HepG2 (cell line): Measurements from ENCODE around the gene AFTPH. TPM values are rescaled to one million over a fixed set of nuclear protein-coding genes. Genes with fewer than 3 reads are reported as not detected.

ENCODE experiments used
- ATAC-seq: fragments of 200-7000 bp; cut with Tn5 transposase; 3 replicates; pipeline ENCODE4 v1.9.1; 2020; ENCODE audit warnings: mild to moderate bottlenecking, moderate library complexity
- BruUV-seq: library from RNA; stranded (reverse); fragments of 400-500 nt; replicated peaks from 2 replicates; lab custom pipeline; 2021; lab: Mats Ljungman, UMichigan
- CTCF ChIA-PET: fragments of 300-600 bp; formaldehyde crosslinking; extraction: SDS; loops from one replicate; lab custom pipeline; 2021; ENCODE audit warnings: low total read pairs, inconsistent platforms, low intra/inter-chr PET ratio; lab: Yijun Ruan, JAX
- POLR2A ChIA-PET: fragments of 350-600 bp; sonication (Branson Sonifier 250); formaldehyde crosslinking; loops from one replicate; lab custom pipeline; 2020; ENCODE audit warnings: antibody characterized with exemption, inconsistent platforms; lab: Yijun Ruan, JAX
- DNase-seq: peaks from one replicate; pipeline ENCODE4 v3.0.0-alpha.2; 2015; ENCODE audit warnings: low spot score
- FAIRE-seq: peaks from 3 replicates; lab custom pipeline; 2011; peaks lifted over from hg19 to GRCh38; lab: Jason Lieb, UNC
- H2AFZ ChIP-seq: one replicate; pipeline ENCODE4 v1.6.1; 2011; ENCODE audit warnings: low read length, inconsistent platforms
- H3K27ac ChIP-seq: fragments of 300-600 bp; 3 replicates; pipeline ENCODE4 v1.8.0; 2011; ENCODE audit warnings: mixed run types, mild to moderate bottlenecking, mixed read lengths, low read length, inconsistent platforms; ENCODE audit not compliant: insufficient read depth; ENCODE audit errors: extremely low read length
- H3K27me3 ChIP-seq, 2 experiments: fragments of 200-600 bp in 1 of 2; 2 replicates in 1 of 2; 3 replicates in 1 of 2; pipeline versions ENCODE4 v1.6.0 to v1.8.0; 2011; ENCODE audit warnings: low read length in 2 of 2, mild to moderate bottlenecking in 2 of 2, moderate library complexity in 2 of 2, inconsistent platforms in 1 of 2; ENCODE audit not compliant: insufficient read depth in 2 of 2, control insufficient read depth in 1 of 2
- H3K36me3 ChIP-seq, 2 experiments: fragments of 200-600 bp in 1 of 2; replicated peaks in 1 of 2; 2 replicates in 1 of 2; 3 replicates in 1 of 2; pipeline versions ENCODE4 v1.5.1 to v1.8.0; 2011; ENCODE audit warnings: low read length in 2 of 2, inconsistent platforms in 1 of 2; ENCODE audit not compliant: insufficient read depth in 2 of 2, control insufficient read depth in 1 of 2
- H3K4me1 ChIP-seq: 2 replicates; pipeline ENCODE4 v1.5.1; 2012; ENCODE audit warnings: low read length, inconsistent platforms; ENCODE audit not compliant: insufficient read depth
- H3K4me2 ChIP-seq: 2 replicates; pipeline ENCODE4 v1.6.0; 2011; ENCODE audit warnings: low read depth, low read length, inconsistent platforms
- H3K4me3 ChIP-seq, 3 experiments: fragments of 200-600 bp in 1 of 3; sonication (generic), shearing (Covaris generic) in 1 of 3; replicated peaks in 1 of 3; 2 replicates each; pipeline ENCODE4 v1.5.1; 2011 to 2016; ENCODE audit warnings: low read length in 3 of 3, inconsistent platforms in 2 of 3, low read depth in 2 of 3, mild to moderate bottlenecking in 2 of 3, control low read depth in 1 of 3, mixed read lengths in 1 of 3; ENCODE audit not compliant: insufficient read depth in 1 of 3
- H3K79me2 ChIP-seq: one replicate; pipeline ENCODE4 v1.6.1; 2011; ENCODE audit warnings: low read length, inconsistent platforms; ENCODE audit not compliant: insufficient read depth
- H3K9ac ChIP-seq: 2 replicates; pipeline ENCODE4 v1.6.0; 2011; ENCODE audit warnings: mild to moderate bottlenecking, low read depth, low read length, inconsistent platforms; ENCODE audit not compliant: insufficient read depth
- H3K9me3 ChIP-seq: 2 replicates; pipeline ENCODE4 v1.5.1; 2012; ENCODE audit warnings: mild to moderate bottlenecking, low read length
- H4K20me1 ChIP-seq: 2 replicates; pipeline ENCODE4 v1.6.0; 2011; ENCODE audit warnings: inconsistent platforms, mild to moderate bottlenecking, low read length, moderate library complexity; ENCODE audit not compliant: insufficient read depth
- ATAD3A ChIP-seq: sonication (generic); formaldehyde crosslinking; IDR thresholded peaks from 2 replicates; pipeline ENCODE4 v1.4.0; 2020; ENCODE audit warnings: missing genetic modification reagents
- ATF7 ChIP-seq, 2 experiments: fragments of 450-650 bp in 1 of 2; sonication (generic) in 1 of 2; formaldehyde crosslinking in 1 of 2; IDR thresholded peaks; 2 replicates each; pipeline versions ENCODE4 v1.4.0 to v1.6.1; 2016 to 2020; ENCODE audit warnings: antibody characterized with exemption in 1 of 2, mild to moderate bottlenecking in 1 of 2, missing genetic modification reagents in 1 of 2
- DZIP1 ChIP-seq: sonication (generic); formaldehyde crosslinking; IDR thresholded peaks from 2 replicates; pipeline ENCODE4 v1.5.0; 2020; ENCODE audit warnings: mild to moderate bottlenecking, missing genetic modification reagents
- GLI4 ChIP-seq: sonication (generic); formaldehyde crosslinking; IDR thresholded peaks from 2 replicates; pipeline ENCODE4 v1.5.1; 2020; ENCODE audit warnings: missing genetic modification reagents, mild to moderate bottlenecking, moderate library complexity, borderline replicate concordance
- HHEX ChIP-seq: IDR thresholded peaks from 2 replicates; pipeline ENCODE4 v1.6.1; 2016; ENCODE audit warnings: control low read depth
- MED1 ChIP-seq: sonication (generic); formaldehyde crosslinking; IDR thresholded peaks from 2 replicates; pipeline ENCODE4 v1.4.0; 2020; ENCODE audit warnings: missing genetic modification reagents
- NCOA5 ChIP-seq: sonication (generic); formaldehyde crosslinking; IDR thresholded peaks from 2 replicates; pipeline ENCODE4 v1.4.0; 2020; ENCODE audit warnings: missing genetic modification reagents
- RARG ChIP-seq: sonication (generic); formaldehyde crosslinking; IDR thresholded peaks from 2 replicates; pipeline ENCODE4 v1.4.0; 2020; ENCODE audit warnings: low read depth, mild to moderate bottlenecking, missing genetic modification reagents
- SOX6 ChIP-seq, 2 experiments: fragments of 450-650 bp in 1 of 2; sonication (generic) in 1 of 2; formaldehyde crosslinking in 1 of 2; IDR thresholded peaks; 2 replicates each; pipeline versions ENCODE4 v1.4.0 to v1.6.1; 2017 to 2020; ENCODE audit warnings: antibody characterized with exemption in 1 of 2, mild to moderate bottlenecking in 1 of 2, missing genetic modification reagents in 1 of 2
- SP4 ChIP-seq: sonication (generic); formaldehyde crosslinking; IDR thresholded peaks from 2 replicates; pipeline ENCODE4 v1.8.1; 2023; ENCODE audit warnings: mild to moderate bottlenecking, missing genetic modification reagents
- ZNF263 ChIP-seq: sonication (generic); formaldehyde crosslinking; IDR thresholded peaks from 2 replicates; pipeline ENCODE4 v1.4.0; 2020; ENCODE audit warnings: missing genetic modification reagents
- ZNF264 ChIP-seq: sonication (generic); formaldehyde crosslinking; IDR thresholded peaks from 2 replicates; pipeline ENCODE4 v1.4.0; 2020; ENCODE audit warnings: missing genetic modification reagents
- ZNF292 ChIP-seq: sonication (generic); formaldehyde crosslinking; IDR thresholded peaks from 2 replicates; pipeline ENCODE4 v1.8.1; 2022; ENCODE audit warnings: mild to moderate bottlenecking, low read depth, missing genetic modification reagents, borderline replicate concordance
- ZNF33B ChIP-seq: sonication (generic); formaldehyde crosslinking; IDR thresholded peaks from 2 replicates; pipeline ENCODE4 v1.5.1; 2020; ENCODE audit warnings: mild to moderate bottlenecking, missing genetic modification reagents
- WGBS: methylation state at CpG from one replicate; pipeline ENCODE4 v1.1.6; 2017; ENCODE audit warnings: low lambda C conversion rate; 5-methylcytosine and 5-hydroxymethylcytosine counted together
- in situ Hi-C: cut with HindIII; loops from 2 replicates; pipeline ENCODE4 v1.10.0; 2017; ENCODE audit warnings: low pct_unique_long_range_greater_than_20kb; ENCODE audit not compliant: extremely low pct_ligation_motif_present
- intact Hi-C: fragments of 100-400 bp; cut with micrococcal nuclease; formaldehyde crosslinking; loops from one replicate; pipeline ENCODE4 v1.10.0; 2022; ENCODE audit not compliant: unreplicated experiment
- polyA plus RNA-seq, 8 experiments: library from polyadenylated mRNA; depleted of rRNA in 3 of 8; stranded (reverse) in 7 of 8; unstranded in 1 of 8; fragments of >200 nt; fragmentation: Illumina TruSeq in 4 of 8; extraction: Trizol in 4 of 8; gene quantifications; 2 replicates each; pipeline versions ENCODE4 v1.2.1 to v1.2.3, GENCODE V29; 2011 to 2016; ENCODE audit warnings: low read depth in 4 of 8, missing spikeins in 1 of 8, mixed read lengths in 1 of 8; ENCODE audit not compliant: insufficient read depth in 1 of 8
- total RNA-seq, 5 experiments: library from RNA; depleted of rRNA; stranded (reverse); fragments of >200 nt; fragmentation: Illumina TruSeq; extraction: Trizol; gene quantifications; 2 replicates each; pipeline ENCODE4 v1.2.3, GENCODE V29; 2016; ENCODE audit warnings: low read depth in 1 of 5

Gene AFTPH
- total and polyA plus RNA-seq, 2 of the 13 experiments (the other 11 are each of a cell fraction or from before 2014, with no cell fraction given): 27.5 to 36.8 TPM

GRCh38 chr2:64639691-64640090, 115.6 kb downstream of the AFTPH start:
- Histone ChIP-seq H3K9ac (no peak overlapping the region), H2AFZ (no peak overlapping the region), H3K27me3 (no peaks in the 10 kb centered on the region), H3K79me2 (peaks cover 93% of the 10 kb centered on the region), H4K20me1 (peaks cover 99% of the 10 kb centered on the region), H3K4me3 (no peak overlapping the region), H3K36me3 (peaks cover 22 to 50% of the 10 kb centered on the region in 2 experiments), H3K4me2 (no peak overlapping the region), H3K27ac (no peak overlapping the region), H3K9me3 (no peaks in the 10 kb centered on the region), H3K4me1 (peaks cover 57% of the 10 kb centered on the region)
- in situ Hi-C loops (loop anchor here (10.0 kb wide), 1 partner anchor 305 kb away; no protein-coding TSS in a partner anchor), intact Hi-C loops (no loop called here)
- ChIA-PET CTCF (no interaction called here), POLR2A (interaction anchor here (0.7 to 1.8 kb wide), 2 partner anchors 11 to 36 kb away, joined by 3 to 4 read pairs; no protein-coding TSS in a partner anchor)
- DNase-seq: no peak
- FAIRE-seq: no peak
- WGBS: 89% methylated on average over 2 of the region's 2 CpGs
- BruUV-seq: no TSS peak
- no peak for TF ChIP-seq RARG
- no peak for TF ChIP-seq ZNF263
- no peak for TF ChIP-seq ATF7 (IDR thresholded peaks at IDR 0.05)
- TF ChIP-seq ATF7 (CRISPR knock-in tag; IDR thresholded peaks at IDR 0.05): no peak
- TF ChIP-seq HHEX: no peak
- no peak for TF ChIP-seq ZNF292 (CRISPR knock-in tag)
- no peak for TF ChIP-seq NCOA5 (CRISPR knock-in tag)
- TF ChIP-seq MED1: no peak
- TF ChIP-seq SP4 (CRISPR knock-in tag): no peak
- TF ChIP-seq SOX6 (IDR thresholded peaks at IDR 0.05): no peak
- TF ChIP-seq SOX6 (CRISPR knock-in tag; IDR thresholded peaks at IDR 0.05): no peak
- no peak for TF ChIP-seq GLI4 (CRISPR knock-in tag)
- no peak for TF ChIP-seq ATAD3A (CRISPR knock-in tag)
- no peak for TF ChIP-seq DZIP1 (CRISPR knock-in tag)
- no peak for TF ChIP-seq ZNF264 (CRISPR knock-in tag)
- TF ChIP-seq ZNF33B (CRISPR knock-in tag): no peak
- ATAC-seq: no peak
